OCI-LY7 (cell line): ENCODE measurements around the gene CPSF6. TPM values are rescaled to one million over a fixed set of nuclear protein-coding genes. Genes with fewer than 3 reads are reported as not detected.

Experiments
- BruUV-seq: library from RNA; stranded (reverse); fragments of 400-500 nt; replicated peaks from 2 replicates; lab custom pipeline; 2021; lab: Mats Ljungman, UMichigan
- CTCF ChIA-PET: fragments of 300-600 bp; sonication (Branson Sonifier 250); formaldehyde crosslinking; loops from one replicate; lab custom pipeline; 2022; ENCODE audit warnings: antibody characterized with exemption; ENCODE audit not compliant: unreplicated experiment; lab: Charles Lee
- POLR2A ChIA-PET: fragments of 300-600 bp; sonication (Branson Sonifier 250); formaldehyde crosslinking; loops from one replicate; lab custom pipeline; 2022; ENCODE audit warnings: antibody characterized with exemption; lab: Charles Lee
- DNase-seq: peaks from one replicate; pipeline ENCODE4 v3.0.0-alpha.2; 2015; ENCODE audit warnings: low spot score
- H2AFZ ChIP-seq: fragments of 200-600 bp; sonication (generic), shearing (Covaris generic); 2 replicates; pipeline ENCODE4 v1.6.1; 2014; ENCODE audit warnings: mild to moderate bottlenecking, antibody characterized with exemption, low read length, moderate library complexity
- H3K27ac ChIP-seq: fragments of 200-600 bp; sonication (generic); 2 replicates; pipeline ENCODE4 v1.5.1; 2014; ENCODE audit warnings: mixed run types, low read depth, mild to moderate bottlenecking, moderate library complexity, low read length, inconsistent platforms; ENCODE audit not compliant: poor library complexity, severe bottlenecking
- H3K36me3 ChIP-seq: fragments of 200-600 bp; sonication (generic); 2 replicates; pipeline ENCODE4 v1.6.1; 2014; ENCODE audit warnings: mild to moderate bottlenecking, antibody characterized with exemption, low read length, moderate library complexity, mixed read lengths; ENCODE audit not compliant: insufficient read depth
- H3K4me1 ChIP-seq: fragments of 200-600 bp; sonication (generic); 2 replicates; pipeline ENCODE4 v1.5.1; 2014; ENCODE audit warnings: mild to moderate bottlenecking, low read length; ENCODE audit not compliant: insufficient read depth, poor library complexity, severe bottlenecking
- H3K4me2 ChIP-seq: fragments of 200-600 bp; sonication (generic); 2 replicates; pipeline ENCODE4 v1.6.1; 2014; ENCODE audit warnings: mild to moderate bottlenecking, low read length
- H3K4me3 ChIP-seq: fragments of 200-600 bp; sonication (generic); 2 replicates; pipeline ENCODE4 v1.5.1; 2014; ENCODE audit warnings: mild to moderate bottlenecking, low read depth, low read length; ENCODE audit not compliant: poor library complexity, severe bottlenecking
- H3K79me2 ChIP-seq: fragments of 200-600 bp; sonication (generic); 2 replicates; pipeline ENCODE4 v1.6.1; 2016; ENCODE audit warnings: low read depth, mild to moderate bottlenecking, low read length, moderate library complexity, mixed read lengths; ENCODE audit not compliant: insufficient read depth
- H3K9me2 ChIP-seq: fragments of 200-600 bp; sonication (generic); 2 replicates; pipeline ENCODE4 v1.6.1; 2016; ENCODE audit warnings: mild to moderate bottlenecking, low read length, mixed read lengths; ENCODE audit not compliant: insufficient read depth
- H3K9me3 ChIP-seq: fragments of 200-600 bp; sonication (generic); 2 replicates; pipeline ENCODE4 v1.6.1; 2014; ENCODE audit warnings: mild to moderate bottlenecking, mixed run types, low read length, mixed read lengths
- H4K20me1 ChIP-seq: fragments of 200-600 bp; sonication (generic); 2 replicates; pipeline ENCODE4 v1.6.1; 2014; ENCODE audit warnings: mild to moderate bottlenecking, antibody characterized with exemption, low read length, moderate library complexity, mixed read lengths; ENCODE audit not compliant: insufficient read depth
- CTCF ChIP-seq: fragments of 200-600 bp; sonication (generic); conservative IDR thresholded peaks from 2 replicates; pipeline ENCODE4 v1.5.1; 2014; ENCODE audit warnings: mild to moderate bottlenecking, antibody characterized with exemption, low read length, moderate library complexity, mixed read lengths
- EZH2phosphoT487 ChIP-seq: fragments of 200-600 bp; sonication (generic); IDR thresholded peaks from 2 replicates; pipeline ENCODE4 v1.6.1; 2018; ENCODE audit warnings: low read depth, borderline replicate concordance, mild to moderate bottlenecking, mixed run types, antibody characterized with exemption, low read length, moderate library complexity, mixed read lengths
- intact Hi-C: fragments of 100-400 bp; cut with micrococcal nuclease; formaldehyde crosslinking; loops from one replicate; pipeline ENCODE4 v1.10.0; 2022; ENCODE audit not compliant: unreplicated experiment
- total RNA-seq, 2 experiments: library from RNA; depleted of rRNA in 1 of 2; stranded (reverse); fragments of >200 nt in 1 of 2; shearing (Covaris generic) in 1 of 2; gene quantifications; 2 replicates each; pipeline ENCODE4 v1.2.3, GENCODE V29; 2014 to 2022

Gene CPSF6
- total RNA-seq, 2 experiments from 2014 or later = 90.4 to 163 TPM

- intact Hi-C loops = no loop called here
- Histone ChIP-seq H3K9me3 (no peaks in the 10 kb centered on the region), H3K27ac (no peak overlapping the region), H3K79me2 (no peaks in the 10 kb centered on the region), H3K4me3 (no peak overlapping the region), H3K36me3 (peaks cover 25% of the 10 kb centered on the region), H2AFZ (no peak overlapping the region), H3K9me2 (no peaks in the 10 kb centered on the region), H3K4me2 (no peak overlapping the region), H3K4me1 (no peaks in the 10 kb centered on the region), H4K20me1 (no peaks in the 10 kb centered on the region; the same call in 1 of the 2 replicates)
- POLR2A ChIA-PET = interaction anchor here (0.7 kb wide), 1 partner anchor 63 kb away, joined by 3 read pairs; no protein-coding TSS in a partner anchor
- no TSS peak for BruUV-seq
- DNase-seq = no peak
- TF ChIP-seq CTCF (no peak), EZH2phosphoT487 (no peak)
- CTCF ChIA-PET = no interaction called here
Measured at GRCh38 chr12:69275471-69275891, 36.1 kb downstream of the CPSF6 start.

GRCh38 chr12:69278814-69279782, 39.7 kb downstream of the CPSF6 start:
- POLR2A ChIA-PET = no interaction called here
- intact Hi-C loops = no loop called here
- CTCF ChIA-PET = no interaction called here
- no peak overlapping the region for H2AFZ ChIP-seq
- DNase-seq = no peak
- no peaks in the 10 kb centered on the region for H3K9me3 ChIP-seq
- no peaks in the 10 kb centered on the region for H3K4me1 ChIP-seq
- BruUV-seq = no TSS peak
- H3K4me2 ChIP-seq = no peak overlapping the region
- no peak overlapping the region for H3K27ac ChIP-seq
- H3K79me2 ChIP-seq = no peaks in the 10 kb centered on the region
- no peaks in the 10 kb centered on the region for H4K20me1 ChIP-seq
- no peaks in the 10 kb centered on the region for H3K9me2 ChIP-seq
- TF ChIP-seq EZH2phosphoT487 (no peak), CTCF (no peak)
- H3K36me3 ChIP-seq = no peaks in the 10 kb centered on the region
- H3K4me3 ChIP-seq = no peak overlapping the region

- Histone ChIP-seq H2AFZ (no peak overlapping the region), H3K9me2 (no peaks in the 10 kb centered on the region), H4K20me1 (no peaks in the 10 kb centered on the region), H3K4me2 (no peak overlapping the region), H3K79me2 (no peaks in the 10 kb centered on the region), H3K4me1 (no peaks in the 10 kb centered on the region), H3K4me3 (no peak overlapping the region), H3K27ac (no peak overlapping the region), H3K9me3 (no peaks in the 10 kb centered on the region), H3K36me3 (no peaks in the 10 kb centered on the region)
- intact Hi-C loops = no loop called here
- DNase-seq = no peak
- no peak for TF ChIP-seq EZH2phosphoT487
- no peak for TF ChIP-seq CTCF
- ChIA-PET CTCF (no interaction called here), POLR2A (no interaction called here)
- BruUV-seq = no TSS peak
Measured at GRCh38 chr12:69284131-69284530, 44.8 kb downstream of the CPSF6 start.
